C4-2B (cell line): Measurements from ENCODE around the gene CRIP2.
A peak's percentile ranks its signal among the peaks of the same experiment; 100 is the strongest.

ENCODE experiments used
- H3K27ac ChIP-seq: fragments of 450-650 bp; 2 replicates; pipeline ENCODE4 v1.5.1; 2017
- ZFX ChIP-seq: fragments of 450-650 bp; IDR thresholded peaks from 2 replicates; pipeline ENCODE4 v1.6.1; 2017
- TF ChIP-seq, protein P1 (sequence below): fragments of 450-650 bp; conservative IDR thresholded peaks from 2 replicates; pipeline ENCODE4 v1.5.1; 2017; ENCODE audit warnings: mild to moderate bottlenecking

Gene CRIP2

DNA sequence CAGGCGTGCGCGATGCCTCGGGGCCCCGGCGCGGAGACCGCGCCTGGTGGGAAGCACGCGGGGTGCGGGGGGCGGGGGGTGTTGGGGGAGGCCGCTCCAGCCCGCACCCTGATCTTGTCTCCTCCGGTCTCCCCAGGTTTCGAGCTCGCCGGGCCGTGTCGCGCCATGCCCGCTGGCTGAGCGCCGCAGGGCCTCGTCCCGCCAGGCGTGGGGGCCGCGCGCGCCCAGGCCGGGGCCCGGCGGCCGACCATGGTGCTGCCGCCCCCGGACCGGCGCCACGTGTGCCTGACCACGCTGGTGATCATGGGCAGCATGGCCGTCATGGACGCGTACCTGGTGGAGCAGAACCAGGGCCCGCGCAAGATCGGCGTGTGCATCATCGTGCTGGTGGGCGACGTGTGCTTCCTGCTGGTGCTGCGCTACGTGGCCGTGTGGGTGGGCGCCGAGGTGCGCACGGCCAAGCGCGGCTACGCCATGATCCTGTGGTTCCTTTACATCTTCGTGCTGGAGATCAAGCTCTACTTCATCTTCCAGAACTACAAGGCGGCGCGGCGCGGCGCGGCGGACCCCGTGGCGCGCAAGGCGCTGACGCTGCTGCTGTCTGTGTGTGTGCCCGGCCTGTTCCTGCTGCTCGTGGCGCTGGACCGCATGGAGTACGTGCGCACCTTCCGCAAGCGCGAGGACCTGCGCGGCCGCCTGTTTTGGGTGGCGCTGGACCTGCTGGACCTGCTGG is 54.1 kb downstream of the CRIP2 start:
- TF ChIP-seq, protein P1, sequence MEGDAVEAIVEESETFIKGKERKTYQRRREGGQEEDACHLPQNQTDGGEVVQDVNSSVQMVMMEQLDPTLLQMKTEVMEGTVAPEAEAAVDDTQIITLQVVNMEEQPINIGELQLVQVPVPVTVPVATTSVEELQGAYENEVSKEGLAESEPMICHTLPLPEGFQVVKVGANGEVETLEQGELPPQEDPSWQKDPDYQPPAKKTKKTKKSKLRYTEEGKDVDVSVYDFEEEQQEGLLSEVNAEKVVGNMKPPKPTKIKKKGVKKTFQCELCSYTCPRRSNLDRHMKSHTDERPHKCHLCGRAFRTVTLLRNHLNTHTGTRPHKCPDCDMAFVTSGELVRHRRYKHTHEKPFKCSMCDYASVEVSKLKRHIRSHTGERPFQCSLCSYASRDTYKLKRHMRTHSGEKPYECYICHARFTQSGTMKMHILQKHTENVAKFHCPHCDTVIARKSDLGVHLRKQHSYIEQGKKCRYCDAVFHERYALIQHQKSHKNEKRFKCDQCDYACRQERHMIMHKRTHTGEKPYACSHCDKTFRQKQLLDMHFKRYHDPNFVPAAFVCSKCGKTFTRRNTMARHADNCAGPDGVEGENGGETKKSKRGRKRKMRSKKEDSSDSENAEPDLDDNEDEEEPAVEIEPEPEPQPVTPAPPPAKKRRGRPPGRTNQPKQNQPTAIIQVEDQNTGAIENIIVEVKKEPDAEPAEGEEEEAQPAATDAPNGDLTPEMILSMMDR: peak; percentile 75
- peak; percentile 48; the same call in 1 of the 2 replicates for TF ChIP-seq ZFX

DNA sequence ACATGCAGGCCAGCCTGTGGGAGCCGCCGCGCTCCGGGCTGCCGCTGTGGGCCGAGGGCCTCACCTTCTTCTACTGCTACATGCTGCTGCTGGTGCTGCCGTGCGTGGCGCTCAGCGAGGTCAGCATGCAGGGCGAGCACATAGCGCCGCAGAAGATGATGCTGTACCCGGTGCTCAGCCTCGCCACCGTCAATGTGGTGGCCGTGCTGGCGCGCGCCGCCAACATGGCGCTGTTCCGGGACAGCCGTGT is 54.6 kb downstream of the CRIP2 start:
- H3K27ac ChIP-seq: no peak overlapping the region

More for the DNA sequence above, 54.1 kb downstream of the CRIP2 start:
- H3K27ac ChIP-seq: peak overlapping the region; percentile 53

More for the DNA sequence above, 54.6 kb downstream of the CRIP2 start:
- TF ChIP-seq, protein P1: no peak
